ENCODE data around the gene TRABD.

Gene TRABD

DNA sequence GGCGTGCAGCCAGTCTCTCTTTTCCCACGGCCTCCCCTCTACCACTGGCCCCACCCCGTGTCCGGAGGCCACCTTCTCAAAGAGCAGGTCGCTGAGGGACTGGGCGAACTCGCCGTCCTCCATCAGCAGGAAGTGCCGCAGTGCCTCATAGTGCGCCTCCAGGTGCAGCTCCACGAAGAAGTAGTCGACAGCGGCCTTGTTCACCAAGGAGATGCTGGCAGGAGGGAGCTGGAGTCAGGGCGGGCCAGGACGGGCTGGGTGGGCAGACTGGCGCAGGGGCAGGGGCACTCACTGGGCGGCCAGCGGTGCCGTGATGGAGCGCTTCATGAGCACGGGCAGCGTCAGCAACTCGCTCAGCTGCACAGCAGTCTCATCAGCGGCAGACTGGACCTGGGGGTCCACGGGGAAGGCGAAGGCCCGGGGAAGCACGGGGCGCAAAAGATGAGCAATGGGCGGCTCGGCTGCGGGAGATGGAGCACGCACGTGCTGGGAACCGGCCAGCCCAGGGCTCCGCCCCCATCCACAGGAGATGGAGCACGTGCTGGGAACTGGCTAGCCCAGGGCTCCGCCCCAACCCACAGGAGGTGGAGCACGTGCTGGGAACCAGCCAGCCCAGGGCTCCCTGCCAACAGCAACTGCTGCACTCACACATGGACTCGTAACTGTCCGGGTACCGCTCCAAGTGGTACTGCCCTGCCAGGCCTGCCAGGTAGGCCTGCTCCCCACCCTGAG is 33.4 kb downstream of the TRABD start:
- Histone ChIP-seq H3K4me3 (ENCODE audit: low read depth in 1 of 2, low read length in 2 of 2) (no peak overlapping the region), H3K9me3 (ENCODE audit: control insufficient read depth in 1 of 2, low read length in 2 of 2) (no peaks in the 10 kb centered on the region), H3K9ac (ENCODE audit: low read depth in 1 of 2, low read length in 2 of 2) (no peak overlapping the region), H3K36me3 (ENCODE audit: control insufficient read depth in 1 of 2, insufficient read depth in 2 of 2, low read length in 2 of 2) (peaks cover 41 to 88% of the 10 kb centered on the region in 2 donors), H3K27ac (ENCODE audit: low read depth, low read length) (no peak overlapping the region), H3K4me1 (ENCODE audit: control insufficient read depth in 1 of 2, insufficient read depth in 2 of 2, low read length in 2 of 2) (peaks cover 0 to 4% of the 10 kb centered on the region in 2 donors), H3K27me3 (ENCODE audit: control insufficient read depth in 1 of 2, insufficient read depth in 2 of 2, low read length in 2 of 2) (no peaks in the 10 kb centered on the region)

DNA sequence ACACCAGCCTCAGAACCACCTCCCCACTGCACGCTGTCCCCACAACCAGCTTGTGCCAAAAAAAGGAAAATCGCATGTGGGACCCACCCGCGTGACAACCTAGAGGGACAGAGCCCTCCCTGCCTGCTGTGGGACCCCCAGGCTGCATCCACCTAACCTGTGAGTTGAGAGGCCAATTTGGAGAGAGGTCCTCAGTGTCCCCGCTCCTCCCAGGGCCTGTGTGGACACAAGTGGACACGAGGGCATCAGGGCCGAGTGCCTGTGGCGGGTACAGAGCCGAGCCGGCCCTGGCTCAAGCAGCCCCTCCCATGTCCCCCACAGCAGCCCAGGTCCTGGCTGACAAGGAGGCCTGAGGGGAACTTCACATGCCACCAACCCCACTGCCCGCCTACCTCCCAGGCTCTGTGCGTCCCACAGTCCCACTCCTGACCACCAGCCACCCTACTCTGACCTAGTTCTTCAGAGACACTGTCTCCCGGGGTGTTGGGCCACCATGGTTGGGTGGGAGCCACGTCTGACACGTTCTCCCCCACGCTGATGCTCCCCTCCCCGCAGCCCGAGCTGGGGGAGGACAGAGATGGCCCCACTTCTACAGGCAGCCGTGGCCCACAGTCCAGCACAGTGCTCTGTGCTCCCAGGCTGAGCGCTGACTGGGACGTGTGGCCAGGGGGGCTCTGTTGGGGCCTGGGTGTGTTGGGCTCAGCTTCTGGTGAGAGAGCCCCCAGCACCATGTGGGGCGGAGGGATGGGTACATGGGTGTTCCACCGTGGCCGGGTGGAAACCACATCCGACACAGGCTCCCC is 34.3 kb downstream of the TRABD start:
- H3K4me3 ChIP-seq (ENCODE audit: low read depth in 1 of 2, low read length in 2 of 2) = no peak overlapping the region
- H3K27me3 ChIP-seq (ENCODE audit: control insufficient read depth in 1 of 2, insufficient read depth in 2 of 2, low read length in 2 of 2) = no peaks in the 10 kb centered on the region
- H3K4me1 ChIP-seq (ENCODE audit: control insufficient read depth in 1 of 2, insufficient read depth in 2 of 2, low read length in 2 of 2) = peaks cover 0 to 4% of the 10 kb centered on the region in 2 donors
- H3K36me3 ChIP-seq (ENCODE audit: control insufficient read depth in 1 of 2, insufficient read depth in 2 of 2, low read length in 2 of 2) = peaks cover 40 to 87% of the 10 kb centered on the region in 2 donors
- no peaks in the 10 kb centered on the region for H3K9me3 ChIP-seq (ENCODE audit: control insufficient read depth in 1 of 2, low read length in 2 of 2)
- H3K9ac ChIP-seq (ENCODE audit: low read depth in 1 of 2, low read length in 2 of 2) = no peak overlapping the region
- H3K27ac ChIP-seq (ENCODE audit: low read depth, low read length) = no peak overlapping the region

DNA sequence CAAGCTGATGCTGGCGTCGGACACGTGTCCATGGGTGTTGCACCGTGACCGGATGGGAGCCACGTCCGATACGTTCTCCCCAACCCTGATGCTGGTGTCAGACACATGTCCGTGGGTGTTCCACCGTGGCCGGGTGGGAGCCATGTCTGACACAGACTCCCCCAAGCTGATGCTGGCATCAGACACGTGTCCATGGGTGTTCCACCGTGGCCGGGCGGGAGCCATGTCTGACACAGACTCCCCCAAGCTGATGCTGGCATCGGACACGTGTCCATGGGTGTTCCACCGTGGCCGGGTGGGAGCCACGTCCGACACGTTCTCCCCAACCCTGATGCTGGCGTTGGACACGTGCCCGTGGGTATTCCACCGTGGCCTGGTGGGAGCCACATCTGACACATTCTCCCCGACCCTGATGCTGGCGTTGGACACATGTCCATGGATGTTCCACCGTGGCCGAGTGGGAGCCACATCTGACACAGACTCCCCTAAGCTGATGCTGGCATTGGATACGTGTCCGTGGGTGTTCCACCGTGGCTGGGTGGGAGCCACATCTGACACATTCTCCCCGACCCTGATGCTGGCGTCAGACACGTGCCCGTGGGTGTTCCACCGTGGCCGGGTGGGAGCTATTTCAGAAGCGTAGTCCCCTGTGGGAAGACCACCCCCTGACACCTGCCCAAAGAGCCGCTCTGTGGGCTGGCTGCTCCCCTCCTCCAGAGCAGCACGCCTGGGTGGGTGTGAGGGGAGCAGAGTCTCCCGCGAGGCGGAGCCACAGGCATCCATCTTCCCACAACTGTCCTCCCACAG is 35.1 kb downstream of the TRABD start:
- Histone ChIP-seq H3K27me3 (ENCODE audit: control insufficient read depth in 1 of 2, insufficient read depth in 2 of 2, low read length in 2 of 2) (no peaks in the 10 kb centered on the region), H3K9ac (ENCODE audit: low read depth in 1 of 2, low read length in 2 of 2) (no peak overlapping the region), H3K4me3 (ENCODE audit: low read depth in 1 of 2, low read length in 2 of 2) (no peak overlapping the region), H3K27ac (ENCODE audit: low read depth, low read length) (no peak overlapping the region), H3K36me3 (ENCODE audit: control insufficient read depth in 1 of 2, insufficient read depth in 2 of 2, low read length in 2 of 2) (peaks cover 38 to 87% of the 10 kb centered on the region in 2 donors), H3K4me1 (ENCODE audit: control insufficient read depth in 1 of 2, insufficient read depth in 2 of 2, low read length in 2 of 2) (peaks cover 0 to 4% of the 10 kb centered on the region in 2 donors), H3K9me3 (ENCODE audit: control insufficient read depth in 1 of 2, low read length in 2 of 2) (no peaks in the 10 kb centered on the region)

DNA sequence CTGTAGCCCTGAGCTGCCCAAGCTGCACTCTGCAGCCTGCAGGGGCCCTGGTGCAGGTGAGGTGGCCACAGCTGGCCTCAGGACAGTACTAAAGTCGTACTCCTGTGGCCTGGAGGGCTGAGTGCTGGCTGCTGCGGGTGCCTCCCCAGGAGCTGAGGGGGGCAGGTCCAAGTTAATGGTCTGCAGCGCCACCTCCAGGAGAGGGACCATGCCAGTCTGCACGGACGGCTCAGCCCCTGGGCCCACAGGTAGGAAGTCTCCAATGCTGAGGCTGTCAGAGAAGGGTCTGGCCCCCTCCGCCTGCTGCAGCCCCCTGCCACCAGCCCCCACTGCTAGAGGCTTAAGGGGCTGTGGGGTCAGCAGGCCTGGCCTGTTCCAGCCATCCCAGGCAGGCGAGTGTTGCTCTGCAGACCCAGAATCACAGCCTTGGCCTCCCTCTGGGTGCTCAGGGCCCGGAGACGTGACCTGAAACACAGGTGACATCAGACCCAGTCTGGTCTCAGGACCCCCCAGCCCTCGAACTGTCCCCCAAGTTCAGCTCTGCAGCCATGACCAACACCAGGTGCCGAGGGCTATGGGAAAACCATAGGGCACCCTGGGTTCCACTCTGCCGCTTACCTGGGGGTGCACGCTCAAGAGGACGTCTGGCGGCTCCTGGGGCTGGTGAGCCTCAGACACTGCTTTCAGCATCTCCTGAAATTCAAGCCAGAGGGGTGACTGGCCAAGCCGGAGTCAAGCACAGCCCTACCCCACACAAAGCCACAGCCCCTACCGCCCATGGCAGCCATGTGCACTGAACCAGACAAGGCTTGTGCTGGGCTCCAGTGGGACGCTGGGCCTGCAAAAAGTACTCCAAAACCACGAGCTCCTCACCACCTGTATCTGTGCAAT is 35.9 kb downstream of the TRABD start:
- no peaks in the 10 kb centered on the region for H3K27me3 ChIP-seq (ENCODE audit: control insufficient read depth in 1 of 2, insufficient read depth in 2 of 2, low read length in 2 of 2)
- no peak overlapping the region for H3K9ac ChIP-seq (ENCODE audit: low read depth in 1 of 2, low read length in 2 of 2)
- no peak overlapping the region for H3K4me3 ChIP-seq (ENCODE audit: low read depth in 1 of 2, low read length in 2 of 2)
- peaks cover 43 to 85% of the 10 kb centered on the region in 2 donors for H3K36me3 ChIP-seq (ENCODE audit: control insufficient read depth in 1 of 2, insufficient read depth in 2 of 2, low read length in 2 of 2)
- no peak overlapping the region for H3K27ac ChIP-seq (ENCODE audit: low read depth, low read length)
- peaks cover 0 to 4% of the 10 kb centered on the region in 2 donors for H3K4me1 ChIP-seq (ENCODE audit: control insufficient read depth in 1 of 2, insufficient read depth in 2 of 2, low read length in 2 of 2)
- H3K9me3 ChIP-seq (ENCODE audit: control insufficient read depth in 1 of 2, low read length in 2 of 2) = no peaks in the 10 kb centered on the region

DNA sequence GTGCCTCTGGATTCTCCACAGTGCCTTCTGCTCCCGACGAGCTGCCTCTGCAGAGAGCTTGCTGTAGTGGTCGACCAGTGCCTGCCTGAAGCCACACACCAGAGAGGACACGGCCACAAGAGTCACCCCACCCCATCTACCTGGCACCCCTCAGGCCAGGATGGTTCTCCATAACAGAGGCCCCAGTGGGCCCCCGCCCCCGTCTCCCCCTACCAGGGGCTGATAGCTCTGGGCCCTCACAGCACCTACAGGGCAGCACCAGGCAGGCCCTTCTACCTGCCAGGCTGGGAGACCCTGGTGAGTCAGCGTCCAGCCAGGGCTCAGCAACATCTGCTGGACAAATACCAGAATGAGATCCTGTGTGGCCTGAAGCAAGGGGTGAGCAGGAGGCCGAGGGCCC is 36.8 kb downstream of the TRABD start:
- H3K27ac ChIP-seq (ENCODE audit: low read depth, low read length) = no peak overlapping the region
- peaks cover 0 to 4% of the 10 kb centered on the region in 2 donors for H3K4me1 ChIP-seq (ENCODE audit: control insufficient read depth in 1 of 2, insufficient read depth in 2 of 2, low read length in 2 of 2)
- no peak overlapping the region for H3K4me3 ChIP-seq (ENCODE audit: low read depth in 1 of 2, low read length in 2 of 2)
- H3K36me3 ChIP-seq (ENCODE audit: control insufficient read depth in 1 of 2, insufficient read depth in 2 of 2, low read length in 2 of 2) = peaks cover 43 to 84% of the 10 kb centered on the region in 2 donors
- no peaks in the 10 kb centered on the region for H3K9me3 ChIP-seq (ENCODE audit: control insufficient read depth in 1 of 2, low read length in 2 of 2)
- no peak overlapping the region for H3K9ac ChIP-seq (ENCODE audit: low read depth in 1 of 2, low read length in 2 of 2)
- H3K27me3 ChIP-seq (ENCODE audit: control insufficient read depth in 1 of 2, insufficient read depth in 2 of 2, low read length in 2 of 2) = no peaks in the 10 kb centered on the region

DNA sequence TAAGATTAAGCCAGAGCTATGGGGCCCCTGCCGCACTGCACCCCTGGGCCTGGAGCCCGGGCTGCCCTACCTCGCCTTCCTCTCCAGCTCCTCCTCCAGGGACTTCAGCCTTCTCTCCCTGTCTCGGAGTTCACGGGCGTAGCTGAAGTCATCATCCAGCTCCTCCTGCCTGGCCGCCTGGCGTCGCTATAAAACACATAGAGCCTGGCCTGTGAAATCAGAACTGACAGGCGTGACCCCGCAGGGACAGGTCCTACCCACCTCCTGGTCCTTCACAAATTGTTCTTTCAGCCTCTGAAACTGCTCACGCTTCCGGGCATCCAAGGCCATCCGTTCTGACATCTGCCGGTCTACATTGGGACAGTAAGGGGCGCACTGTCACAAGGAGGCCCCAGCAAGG is 38.4 kb downstream of the TRABD start:
- no peak overlapping the region for H3K9ac ChIP-seq (ENCODE audit: low read depth in 1 of 2, low read length in 2 of 2)
- H3K36me3 ChIP-seq (ENCODE audit: control insufficient read depth in 1 of 2, insufficient read depth in 2 of 2, low read length in 2 of 2) = peaks cover 33 to 75% of the 10 kb centered on the region in 2 donors
- peaks cover 0 to 4% of the 10 kb centered on the region in 2 donors for H3K4me1 ChIP-seq (ENCODE audit: control insufficient read depth in 1 of 2, insufficient read depth in 2 of 2, low read length in 2 of 2)
- no peaks in the 10 kb centered on the region for H3K9me3 ChIP-seq (ENCODE audit: control insufficient read depth in 1 of 2, low read length in 2 of 2)
- H3K27ac ChIP-seq (ENCODE audit: low read depth, low read length) = no peak overlapping the region
- H3K4me3 ChIP-seq (ENCODE audit: low read depth in 1 of 2, low read length in 2 of 2) = no peak overlapping the region
- no peaks in the 10 kb centered on the region for H3K27me3 ChIP-seq (ENCODE audit: control insufficient read depth in 1 of 2, insufficient read depth in 2 of 2, low read length in 2 of 2)

DNA sequence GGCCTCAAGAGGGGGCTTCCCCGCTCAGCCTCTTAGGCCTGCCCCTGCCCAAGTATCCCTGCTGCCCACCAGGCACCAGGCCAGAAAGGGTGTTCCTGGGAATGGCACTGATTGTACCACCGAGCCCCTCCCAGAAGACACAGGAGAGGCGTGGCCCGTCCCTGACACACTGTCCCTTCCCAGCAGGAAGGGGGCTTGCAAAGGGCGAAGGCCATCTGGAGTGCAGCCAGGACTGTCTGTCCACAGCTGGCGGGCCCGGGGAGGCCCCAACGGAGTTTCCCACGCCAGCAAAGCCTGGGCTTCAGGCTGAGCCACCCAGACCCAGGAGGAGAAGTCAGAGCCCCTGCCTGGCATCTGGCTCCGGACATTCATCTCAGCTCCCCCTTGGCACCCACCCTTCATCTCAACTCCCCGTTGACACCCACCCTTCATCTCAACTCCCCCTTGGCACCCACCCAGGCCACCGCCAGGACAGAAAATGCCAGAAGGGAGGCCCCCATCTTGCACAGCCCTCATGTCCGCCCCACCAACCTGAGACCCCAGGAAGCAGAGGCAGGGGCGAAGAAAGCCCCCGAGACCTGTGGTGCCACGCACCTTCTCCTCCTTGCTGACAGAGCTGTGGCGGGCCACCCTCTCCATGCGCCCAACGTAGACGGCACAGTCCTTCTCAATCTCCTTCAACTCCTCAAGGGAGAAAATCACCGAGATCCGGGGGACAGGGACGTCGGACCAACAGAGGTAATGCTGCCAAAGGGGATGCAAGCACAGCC is 39.7 kb downstream of the TRABD start:
- Histone ChIP-seq H3K4me3 (ENCODE audit: low read depth in 1 of 2, low read length in 2 of 2) (no peak overlapping the region), H3K36me3 (ENCODE audit: control insufficient read depth in 1 of 2, insufficient read depth in 2 of 2, low read length in 2 of 2) (peaks cover 30 to 74% of the 10 kb centered on the region in 2 donors), H3K27me3 (ENCODE audit: control insufficient read depth in 1 of 2, insufficient read depth in 2 of 2, low read length in 2 of 2) (no peaks in the 10 kb centered on the region), H3K9me3 (ENCODE audit: control insufficient read depth in 1 of 2, low read length in 2 of 2) (no peaks in the 10 kb centered on the region), H3K4me1 (ENCODE audit: control insufficient read depth in 1 of 2, insufficient read depth in 2 of 2, low read length in 2 of 2) (no peaks in the 10 kb centered on the region), H3K27ac (ENCODE audit: low read depth, low read length) (no peak overlapping the region), H3K9ac (ENCODE audit: low read depth in 1 of 2, low read length in 2 of 2) (no peak overlapping the region)

DNA sequence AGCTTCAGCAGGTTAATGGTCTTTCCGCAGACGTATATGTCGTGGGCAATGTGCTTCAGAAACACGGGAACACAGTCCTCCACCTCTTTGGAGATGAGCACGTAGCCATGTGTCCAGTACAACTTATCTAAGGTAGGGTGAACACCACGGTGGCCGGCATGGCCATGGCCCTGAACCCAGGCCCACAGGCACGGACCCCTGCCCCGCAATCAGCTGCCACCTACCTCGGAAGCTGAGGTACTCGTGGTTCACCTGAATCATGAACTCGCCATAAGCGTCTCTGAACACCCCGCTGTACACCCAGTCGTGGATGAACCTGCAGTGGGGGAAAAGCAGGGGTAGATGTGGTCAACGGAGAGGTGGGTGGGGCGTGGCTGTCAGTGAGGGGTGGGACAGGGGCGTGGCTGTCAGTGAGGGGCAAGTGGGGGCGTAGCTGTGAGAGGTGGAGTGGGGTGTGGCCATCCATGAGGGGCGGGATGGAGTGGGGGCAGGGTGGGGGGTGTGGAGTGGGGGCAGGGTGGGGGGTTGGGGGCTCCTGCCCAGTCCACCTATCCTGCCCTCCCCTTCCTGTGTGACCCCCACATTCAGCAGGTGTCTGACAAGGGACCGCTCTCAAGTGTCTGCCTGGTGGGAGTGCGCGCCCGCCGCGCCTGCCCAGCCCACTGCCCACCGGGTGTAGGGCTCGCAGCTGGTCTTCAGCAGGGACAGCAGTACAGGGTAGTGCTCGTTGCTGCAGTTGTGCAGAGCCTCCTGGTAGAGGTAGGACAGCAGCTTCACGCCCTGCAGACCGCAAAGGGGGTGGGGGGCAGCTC is 40.6 kb downstream of the TRABD start:
- H3K36me3 ChIP-seq (ENCODE audit: control insufficient read depth in 1 of 2, insufficient read depth in 2 of 2, low read length in 2 of 2) = peaks cover 25 to 66% of the 10 kb centered on the region in 2 donors
- H3K27me3 ChIP-seq (ENCODE audit: control insufficient read depth in 1 of 2, insufficient read depth in 2 of 2, low read length in 2 of 2) = no peaks in the 10 kb centered on the region
- no peak overlapping the region for H3K4me3 ChIP-seq (ENCODE audit: low read depth in 1 of 2, low read length in 2 of 2)
- no peaks in the 10 kb centered on the region for H3K9me3 ChIP-seq (ENCODE audit: control insufficient read depth in 1 of 2, low read length in 2 of 2)
- no peak overlapping the region for H3K27ac ChIP-seq (ENCODE audit: low read depth, low read length)
- H3K4me1 ChIP-seq (ENCODE audit: control insufficient read depth in 1 of 2, insufficient read depth in 2 of 2, low read length in 2 of 2) = no peaks in the 10 kb centered on the region
- H3K9ac ChIP-seq (ENCODE audit: low read depth in 1 of 2, low read length in 2 of 2) = no peak overlapping the region

Data from duodenal mucosa (tissue), 2 donors.